Neural crest cell (in vitro differentiated cells): ENCODE data around the gene CRHR1. TPM values are rescaled to one million over a fixed set of nuclear protein-coding genes. Genes with fewer than 3 reads are reported as not detected.

Source experiments
- DNase-seq: peaks from one replicate; pipeline ENCODE4 v3.0.0; 2021; ENCODE audit warnings: low read depth, mixed read lengths, low spot score
- H3K27ac Mint-ChIP-seq: one replicate; pipeline ENCODE4 v1.8.0; 2021; ENCODE audit warnings: mild to moderate bottlenecking, mixed read lengths; ENCODE audit not compliant: unreplicated experiment
- H3K27me3 Mint-ChIP-seq: 2 replicates; pipeline ENCODE4 v1.8.0; 2021; ENCODE audit warnings: low read depth, mild to moderate bottlenecking, mixed read lengths
- H3K36me3 Mint-ChIP-seq: 2 replicates; pipeline ENCODE4 v1.8.0; 2021; ENCODE audit warnings: low read depth, mild to moderate bottlenecking, mixed read lengths
- H3K4me1 Mint-ChIP-seq: 2 replicates; pipeline ENCODE4 v1.8.0; 2021; ENCODE audit warnings: mixed read lengths
- H3K4me3 Mint-ChIP-seq: one replicate; pipeline ENCODE4 v1.8.0; 2021; ENCODE audit warnings: mild to moderate bottlenecking, mixed read lengths
- H3K9me3 Mint-ChIP-seq: 2 replicates; pipeline ENCODE4 v1.8.0; 2021; ENCODE audit warnings: mixed read lengths
- CTCF ChIP-seq: fragments of 200-600 bp; sonication (generic); conservative IDR thresholded peaks from 2 replicates; pipeline ENCODE4 v1.5.0; 2021; ENCODE audit warnings: antibody characterized with exemption, mild to moderate bottlenecking
- total RNA-seq: library from RNA; stranded (reverse); gene quantifications from 2 replicates; pipeline ENCODE4 v1.2.1, GENCODE V29; 2021

CRHR1 gene
- total RNA-seq, 1 donor from 2014 or later: 1.1 TPM

GRCh38 chr17:45839442-45839841 lies 55.3 kb downstream of the CRHR1 start:
- no peaks in the 10 kb centered on the region for H3K9me3 Mint-ChIP-seq
- DNase-seq: no peak
- no peak overlapping the region for H3K27ac Mint-ChIP-seq
- H3K4me1 Mint-ChIP-seq: no peaks in the 10 kb centered on the region
- H3K27me3 Mint-ChIP-seq: no peaks in the 10 kb centered on the region
- no peak for TF ChIP-seq CTCF
- no peak overlapping the region for H3K4me3 Mint-ChIP-seq
- no peaks in the 10 kb centered on the region for H3K36me3 Mint-ChIP-seq

- no peaks in the 10 kb centered on the region for H3K36me3 Mint-ChIP-seq
- H3K27me3 Mint-ChIP-seq: no peaks in the 10 kb centered on the region
- H3K9me3 Mint-ChIP-seq: no peaks in the 10 kb centered on the region
- no peak for TF ChIP-seq CTCF
- no peak for DNase-seq
- no peaks in the 10 kb centered on the region for H3K4me1 Mint-ChIP-seq
- H3K27ac Mint-ChIP-seq: no peak overlapping the region
- no peak overlapping the region for H3K4me3 Mint-ChIP-seq
Measured at GRCh38 chr17:45841186-45841585, 57.1 kb downstream of the CRHR1 start.

- no peak for DNase-seq
- H3K27me3 Mint-ChIP-seq: no peaks in the 10 kb centered on the region
- no peak overlapping the region for H3K4me3 Mint-ChIP-seq
- no peaks in the 10 kb centered on the region for H3K36me3 Mint-ChIP-seq
- no peaks in the 10 kb centered on the region for H3K9me3 Mint-ChIP-seq
- H3K27ac Mint-ChIP-seq: no peak overlapping the region
- TF ChIP-seq CTCF: no peak
- H3K4me1 Mint-ChIP-seq: no peaks in the 10 kb centered on the region
Measured at GRCh38 chr17:45841883-45842525, 57.9 kb downstream of the CRHR1 start.

GRCh38 chr17:45843722-45844121 lies 59.6 kb downstream of the CRHR1 start:
- no peak for TF ChIP-seq CTCF
- Mint-ChIP-seq H3K27me3 (peaks cover 5% of the 10 kb centered on the region), H3K4me1 (no peaks in the 10 kb centered on the region), H3K27ac (no peak overlapping the region), H3K4me3 (no peak overlapping the region), H3K9me3 (no peaks in the 10 kb centered on the region), H3K36me3 (no peaks in the 10 kb centered on the region)
- DNase-seq: no peak

GRCh38 chr17:45844695-45845375 lies 60.7 kb downstream of the CRHR1 start, which contains the start of gene SPPL2C:
Gene SPPL2C, plus strand, starts transcription at chr17:45844881. Its CDS starts 26 bp downstream, at chr17:45844907.
- H3K4me3 Mint-ChIP-seq: no peak within 1 kb of the TSS

More at GRCh38 chr17:45844695-45845375, 60.7 kb downstream of the CRHR1 start, which contains the start of gene SPPL2C:
- no peaks in the 10 kb centered on the region for H3K4me1 Mint-ChIP-seq
- TF ChIP-seq CTCF: no peak
- no peaks in the 10 kb centered on the region for H3K36me3 Mint-ChIP-seq
- no peak for DNase-seq
- no peaks in the 10 kb centered on the region for H3K9me3 Mint-ChIP-seq
- peaks cover 5% of the 10 kb centered on the region for H3K27me3 Mint-ChIP-seq
- no peak within 1 kb of the TSS for H3K27ac Mint-ChIP-seq
